Suprapubic skin (tissue), 4 donors: Measurements from ENCODE around the gene SLC22A3.
"Not testable (repeated sequence)": the region's sequence is repeated elsewhere in the genome, so short reads cannot be mapped to it uniquely, and the experiment has no call there.

Experiments
- EP300 ChIP-seq: sonication (generic); formaldehyde crosslinking; IDR thresholded peaks from one replicate; pipeline ENCODE4 v1.6.1; 2017; ENCODE audit warnings: antibody characterized with exemption
- POLR2A ChIP-seq, 2 donors: fragments of 450-650 bp; IDR thresholded peaks; one replicate each; pipeline ENCODE4 v1.6.1; 2017; ENCODE audit warnings: antibody characterized with exemption in 2 of 2, mild to moderate bottlenecking in 2 of 2, moderate library complexity in 2 of 2
- POLR2AphosphoS5 ChIP-seq, 3 donors: sonication (generic); formaldehyde crosslinking; IDR thresholded peaks; one replicate each; pipeline ENCODE4 v1.6.1; 2017; ENCODE audit warnings: antibody characterized with exemption in 3 of 3
- TF ChIP-seq, protein P1 (sequence below), 2 donors: fragments of 200-600 bp in 1 of 2; fragments of 450-650 bp in 1 of 2; sonication (generic) in 1 of 2; IDR thresholded peaks; one replicate each; pipeline ENCODE4 v1.5.1; 2016 to 2019; ENCODE audit warnings: antibody characterized with exemption in 2 of 2, mild to moderate bottlenecking in 1 of 2, moderate library complexity in 1 of 2

GRCh38 chr6:160302431-160303082 lies 45.6 kb upstream of the SLC22A3 start:
- TF ChIP-seq POLR2AphosphoS5 (IDR thresholded peaks at IDR 0.05); POLR2A (IDR thresholded peaks at IDR 0.05); EP300: not testable (repeated sequence)
- TF ChIP-seq, protein P1, sequence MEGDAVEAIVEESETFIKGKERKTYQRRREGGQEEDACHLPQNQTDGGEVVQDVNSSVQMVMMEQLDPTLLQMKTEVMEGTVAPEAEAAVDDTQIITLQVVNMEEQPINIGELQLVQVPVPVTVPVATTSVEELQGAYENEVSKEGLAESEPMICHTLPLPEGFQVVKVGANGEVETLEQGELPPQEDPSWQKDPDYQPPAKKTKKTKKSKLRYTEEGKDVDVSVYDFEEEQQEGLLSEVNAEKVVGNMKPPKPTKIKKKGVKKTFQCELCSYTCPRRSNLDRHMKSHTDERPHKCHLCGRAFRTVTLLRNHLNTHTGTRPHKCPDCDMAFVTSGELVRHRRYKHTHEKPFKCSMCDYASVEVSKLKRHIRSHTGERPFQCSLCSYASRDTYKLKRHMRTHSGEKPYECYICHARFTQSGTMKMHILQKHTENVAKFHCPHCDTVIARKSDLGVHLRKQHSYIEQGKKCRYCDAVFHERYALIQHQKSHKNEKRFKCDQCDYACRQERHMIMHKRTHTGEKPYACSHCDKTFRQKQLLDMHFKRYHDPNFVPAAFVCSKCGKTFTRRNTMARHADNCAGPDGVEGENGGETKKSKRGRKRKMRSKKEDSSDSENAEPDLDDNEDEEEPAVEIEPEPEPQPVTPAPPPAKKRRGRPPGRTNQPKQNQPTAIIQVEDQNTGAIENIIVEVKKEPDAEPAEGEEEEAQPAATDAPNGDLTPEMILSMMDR (IDR thresholded peaks at IDR 0.05), result not testable (repeated sequence)
